Measurements from ENCODE around the gene ROBO1.

Gene ROBO1

DNA sequence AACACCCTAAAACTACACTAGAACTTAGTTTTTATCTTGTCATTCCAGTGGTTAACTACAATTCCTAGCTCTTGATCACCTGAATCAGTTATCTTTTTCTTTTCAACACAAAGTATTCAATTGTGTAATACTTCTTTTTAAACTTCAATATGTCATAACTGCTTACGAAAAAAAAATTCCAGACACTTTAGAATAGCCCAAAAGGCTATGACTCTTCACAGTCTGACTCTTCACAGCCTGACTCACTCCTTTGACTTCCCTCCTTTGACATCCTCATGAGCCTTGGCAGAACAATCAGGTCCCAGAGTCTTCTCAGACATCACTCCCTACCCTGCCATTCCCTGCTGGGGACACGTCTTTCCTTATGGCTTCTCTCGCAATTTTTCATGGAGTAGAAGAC, 727.1 kb downstream of the ROBO1 start:
- no peak for DNase-seq

DNA sequence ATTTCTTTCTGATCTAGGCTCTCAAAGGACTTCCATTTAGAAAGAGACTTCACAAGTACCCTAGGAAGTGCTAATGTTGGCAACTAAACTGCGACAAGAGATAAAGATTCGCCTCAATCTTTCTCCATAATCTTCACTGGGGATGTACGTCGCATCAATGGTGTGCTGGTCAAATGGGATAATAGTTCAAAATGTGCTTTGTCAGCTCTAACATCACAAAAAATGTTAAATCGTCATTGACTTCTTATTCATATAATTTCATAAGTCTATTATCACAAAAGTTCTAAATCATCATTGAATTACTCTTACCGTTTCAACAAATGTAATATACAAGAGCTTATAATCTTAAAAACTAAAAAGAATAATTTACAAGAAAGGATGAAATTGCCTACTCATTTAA, 727.7 kb downstream of the ROBO1 start:
- DNase-seq, result no peak

- DNase-seq, result no peak
Observed at GRCh38 chr3:79039192-79039591, 728.6 kb downstream of the ROBO1 start.

GRCh38 chr3:79038636-79039035, 729.2 kb downstream of the ROBO1 start:
- no peak for DNase-seq

DNA sequence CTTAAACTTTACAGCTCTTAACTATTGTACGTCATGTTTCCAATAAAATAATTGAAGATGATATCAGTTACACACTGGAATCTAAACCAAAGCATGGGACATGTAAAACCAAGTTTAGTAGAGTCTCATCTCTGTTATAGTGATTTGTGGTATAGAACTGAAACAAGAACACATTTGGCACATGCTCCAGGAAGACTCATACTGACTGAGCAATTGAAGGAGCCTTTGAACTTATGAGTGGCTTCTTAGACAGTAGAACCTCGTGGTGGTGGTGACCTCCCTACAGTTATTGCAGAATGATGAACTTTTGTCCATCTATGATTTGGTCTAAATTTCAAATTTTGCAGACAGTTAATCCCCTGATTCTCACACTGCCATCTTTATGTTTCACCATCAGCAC, 729.7 kb downstream of the ROBO1 start:
- DNase-seq, result no peak

GRCh38 chr3:79032686-79033318, 735.0 kb downstream of the ROBO1 start:
- DNase-seq, result no peak

GRCh38 chr3:79030157-79030556, 737.6 kb downstream of the ROBO1 start:
- no peak for DNase-seq

DNA sequence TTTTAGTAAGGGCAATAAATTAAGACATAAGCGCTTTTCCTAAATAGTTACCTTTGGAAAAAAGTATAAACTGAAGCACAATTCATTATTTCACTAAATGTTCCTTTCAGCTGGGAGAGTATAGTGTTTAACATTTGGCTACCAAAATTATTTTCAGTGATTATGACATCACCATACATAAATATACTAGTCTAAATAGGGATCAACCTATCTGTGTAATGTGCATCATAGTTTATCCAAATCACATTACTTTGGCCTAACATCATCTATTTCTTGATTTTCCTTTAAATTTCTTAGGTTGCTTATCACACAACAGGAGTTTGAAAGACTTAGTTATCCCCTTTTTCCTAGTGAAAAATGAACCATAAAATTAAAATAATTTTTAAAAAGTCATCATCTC, 738.9 kb downstream of the ROBO1 start:
- DNase-seq, result no peak

DNA sequence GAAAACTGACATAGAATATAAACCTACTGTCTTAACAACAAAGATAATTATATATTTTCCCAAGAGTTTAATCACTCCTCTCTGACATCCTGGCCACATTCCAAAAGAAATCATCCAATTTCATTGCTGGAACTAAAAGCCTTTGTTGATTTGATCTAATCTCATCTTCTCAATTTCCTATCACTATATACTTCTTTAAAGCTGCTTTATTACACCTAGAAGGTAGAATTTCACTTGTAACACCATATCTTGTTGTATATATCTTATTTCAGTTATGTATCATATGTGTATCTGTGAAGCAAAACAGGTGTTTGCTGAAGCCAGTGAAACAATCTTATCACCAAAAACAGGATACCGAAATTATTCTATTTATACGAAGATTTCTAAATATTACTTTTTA, 740.2 kb downstream of the ROBO1 start:
- DNase-seq, result no peak

DNA sequence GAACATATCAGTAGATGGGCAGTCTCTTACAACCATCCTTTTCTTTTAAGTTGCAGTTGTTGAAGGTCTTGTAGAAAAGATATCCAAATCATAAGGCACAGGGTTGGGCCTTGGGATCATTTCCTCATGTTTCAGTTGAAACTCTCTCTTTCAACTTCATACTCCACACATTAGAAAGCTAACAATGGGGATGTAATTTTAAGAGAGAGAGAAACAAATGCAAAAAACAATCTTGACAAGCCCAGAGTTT, 747.9 kb downstream of the ROBO1 start:
- no peak for DNase-seq

- no peak for DNase-seq
Observed at GRCh38 chr3:79019137-79019923, 748.5 kb downstream of the ROBO1 start.

DNA sequence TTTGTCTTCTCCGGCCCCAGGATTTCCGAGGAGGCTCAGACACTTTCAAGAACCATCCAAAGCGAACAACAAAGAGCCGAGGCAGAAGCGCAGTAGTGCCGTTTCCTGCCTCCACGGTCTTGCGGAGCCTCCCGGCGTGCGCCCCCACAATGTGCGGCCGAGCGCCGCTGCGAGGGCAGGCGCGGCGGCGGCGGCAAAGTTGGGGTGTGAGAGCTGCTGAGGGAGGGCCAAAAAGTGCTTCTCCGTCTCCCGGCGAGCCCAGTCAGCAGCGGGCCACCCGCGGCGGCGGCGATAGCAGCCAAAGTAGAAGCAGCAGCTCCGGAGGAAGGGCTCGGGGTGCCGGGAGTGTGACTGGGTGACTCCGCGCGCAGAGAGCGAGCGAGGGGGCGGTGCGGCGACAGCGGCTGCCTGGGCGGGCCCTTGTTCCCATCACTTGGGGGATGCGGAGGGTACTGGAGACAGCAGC, 749.1 kb downstream of the ROBO1 start:
- DNase-seq, result no peak

DNA sequence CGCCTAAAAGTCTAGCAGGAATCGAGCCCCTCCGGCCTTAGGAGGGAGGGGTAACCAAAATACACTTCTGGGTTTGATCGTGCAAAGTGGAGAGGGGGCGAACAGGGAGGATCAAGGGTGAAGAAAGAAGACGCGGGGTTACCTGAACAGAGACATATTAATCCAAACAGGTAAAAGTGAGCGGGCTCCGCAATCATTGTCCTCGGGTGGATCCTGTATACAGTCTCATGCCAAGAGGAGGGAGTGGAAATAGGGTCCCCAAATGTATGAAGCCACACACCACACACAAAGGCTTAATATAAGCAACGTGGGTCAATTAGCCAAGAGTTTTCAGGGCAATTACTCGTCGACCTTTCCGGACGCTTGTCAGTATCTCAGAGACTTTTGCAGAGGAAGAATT, 749.5 kb downstream of the ROBO1 start:
- no peak for DNase-seq

GRCh38 chr3:79016587-79017376, 751.0 kb downstream of the ROBO1 start:
- DNase-seq, result no peak

- DNase-seq, result no peak
Observed at GRCh38 chr3:79015854-79016253, 751.9 kb downstream of the ROBO1 start.

- no peak for DNase-seq
Observed at GRCh38 chr3:79012946-79013362, 754.8 kb downstream of the ROBO1 start.

- no peak for DNase-seq
Observed at GRCh38 chr3:79012530-79012913, 755.3 kb downstream of the ROBO1 start.

GRCh38 chr3:79011821-79012529, 755.8 kb downstream of the ROBO1 start:
- no peak for DNase-seq

- no peak for DNase-seq
Observed at GRCh38 chr3:79009861-79010260, 757.9 kb downstream of the ROBO1 start.

GRCh38 chr3:79006077-79006476, 761.7 kb downstream of the ROBO1 start:
- DNase-seq, result no peak

GRCh38 chr3:79005084-79005483, 762.7 kb downstream of the ROBO1 start:
- DNase-seq, result no peak

GRCh38 chr3:79003994-79004393, 763.8 kb downstream of the ROBO1 start:
- no peak for DNase-seq
